Activated CD4-positive, alpha-beta memory T cell treated with anti-CD3 and anti-CD28 coated beads, Interleukin-2, amount 10 ng/mL, durations not matched to agents 7 days and 5 days (primary cell): Measurements from ENCODE around the gene ANKLE2. TPM values are rescaled to one million over a fixed set of nuclear protein-coding genes. Genes with fewer than 3 reads are reported as not detected.

Experiments used
- CTCF ChIA-PET: fragments of 350-600 bp; sonication (Branson Sonifier 250); formaldehyde crosslinking; loops from one replicate; lab custom pipeline; 2021; ENCODE audit warnings: antibody characterized with exemption, inconsistent platforms; lab: Charles Lee
- POLR2A ChIA-PET: fragments of 350-600 bp; sonication (Branson Sonifier 250); formaldehyde crosslinking; loops from one replicate; lab custom pipeline; 2021; ENCODE audit warnings: antibody characterized with exemption; lab: Charles Lee
- DNase-seq: peaks from one replicate; pipeline ENCODE4 v3.0.0-alpha.2; 2020
- H3K27ac Mint-ChIP-seq: one replicate; pipeline ENCODE4 v1.8.0; 2021; ENCODE audit warnings: mild to moderate bottlenecking, mixed read lengths
- H3K27me3 Mint-ChIP-seq: one replicate; pipeline ENCODE4 v1.8.0; 2021; ENCODE audit warnings: mixed read lengths
- H3K36me3 Mint-ChIP-seq: one replicate; pipeline ENCODE4 v1.8.0; 2021; ENCODE audit warnings: low read depth, mixed read lengths
- H3K4me1 Mint-ChIP-seq: one replicate; pipeline ENCODE4 v1.8.0; 2021; ENCODE audit warnings: mixed read lengths
- H3K4me3 Mint-ChIP-seq: one replicate; pipeline ENCODE4 v1.8.0; 2021; ENCODE audit warnings: mild to moderate bottlenecking, mixed read lengths
- H3K9me3 Mint-ChIP-seq: one replicate; pipeline ENCODE4 v1.8.0; 2021; ENCODE audit warnings: mixed read lengths
- total RNA-seq, 2 experiments: library from RNA; stranded (reverse); gene quantifications; one replicate each; pipeline ENCODE4 v1.2.3, GENCODE V29; 2021

ANKLE2 gene
- total RNA-seq, 2 experiments from 2014 or later = 88.6 to 89.3 TPM

GRCh38 chr12:132675757-132676432, 85.7 kb downstream of the ANKLE2 start:
- Mint-ChIP-seq H3K4me1 (peaks cover 18% of the 10 kb centered on the region), H3K4me3 (no peak overlapping the region), H3K27ac (no peak overlapping the region), H3K36me3 (peaks cover 80% of the 10 kb centered on the region), H3K9me3 (no peaks in the 10 kb centered on the region), H3K27me3 (no peaks in the 10 kb centered on the region)
- ChIA-PET CTCF (no interaction called here), POLR2A (no interaction called here)
- no peak for DNase-seq

Other genes starting within 250 kb of the ANKLE2 start
- not detected for gene LRCOL1, start 151.2 kb downstream of the ANKLE2 start, total RNA-seq
- gene P2RX2, start 143.1 kb downstream of the ANKLE2 start, total RNA-seq = not detected
- 100 to 1,000 TPM; 108 to 117 TPM for gene POLE, start 74.5 kb downstream of the ANKLE2 start, total RNA-seq
- gene PXMP2, start 74.2 kb downstream of the ANKLE2 start, total RNA-seq = 10 to 100 TPM; 24.5 to 24.9 TPM
- 10 to 100 TPM; 32.5 to 35.1 TPM for gene PGAM5, start 51.0 kb downstream of the ANKLE2 start, total RNA-seq
- gene GOLGA3, start 67.0 kb upstream of the ANKLE2 start, total RNA-seq = 10 to 100 TPM; 46.2 to 46.5 TPM
- gene CHFR, start 125.8 kb upstream of the ANKLE2 start, total RNA-seq = 10 to 100 TPM; 78.7 to 78.8 TPM
- 1 to 10 TPM; 7.2 to 7.9 TPM for gene ZNF605, start 194.5 kb upstream of the ANKLE2 start, total RNA-seq
- 10 to 100 TPM; 15.2 to 15.5 TPM for gene ZNF26, start 224.5 kb upstream of the ANKLE2 start, total RNA-seq